HT1080 (cell line): ENCODE results near the gene BTBD2. TPM values are rescaled to one million over a fixed set of nuclear protein-coding genes. Genes with fewer than 3 reads are reported as not detected.
A peak's percentile ranks its signal among the peaks of the same experiment; 100 is the strongest.
"Not testable (repeated sequence)": the region's sequence is repeated elsewhere in the genome, so short reads cannot be mapped to it uniquely, and the experiment has no call there.

Experiments used
- DNase-seq: peaks from one replicate; pipeline ENCODE4 v3.0.0-alpha.2; 2015; ENCODE audit warnings: low read depth
- total RNA-seq: library from RNA; depleted of rRNA; stranded (reverse); fragments of >200 nt; shearing (Covaris generic); gene quantifications from 2 replicates; pipeline ENCODE4 v1.2.3, GENCODE V29; 2014

Gene BTBD2
- total RNA-seq, 1 experiment from 2014 or later, result 66.6 TPM

- DNase-seq, result no peak
These were observed 25.3 kb upstream of the BTBD2 start for GRCh38 chr19:2040647-2041432.

GRCh38 chr19:2039959-2040646 is 24.6 kb upstream of the BTBD2 start:
- DNase-seq, result no peak

- DNase-seq, result no peak
These were observed 23.8 kb upstream of the BTBD2 start for GRCh38 chr19:2039089-2039958.

- DNase-seq, result no peak
These were observed 23.0 kb upstream of the BTBD2 start for GRCh38 chr19:2038284-2039088.

GRCh38 chr19:2037651-2038255 is 22.2 kb upstream of the BTBD2 start:
- DNase-seq, result no peak

GRCh38 chr19:2036424-2036823 is 20.9 kb upstream of the BTBD2 start:
- DNase-seq, result no peak

DNA sequence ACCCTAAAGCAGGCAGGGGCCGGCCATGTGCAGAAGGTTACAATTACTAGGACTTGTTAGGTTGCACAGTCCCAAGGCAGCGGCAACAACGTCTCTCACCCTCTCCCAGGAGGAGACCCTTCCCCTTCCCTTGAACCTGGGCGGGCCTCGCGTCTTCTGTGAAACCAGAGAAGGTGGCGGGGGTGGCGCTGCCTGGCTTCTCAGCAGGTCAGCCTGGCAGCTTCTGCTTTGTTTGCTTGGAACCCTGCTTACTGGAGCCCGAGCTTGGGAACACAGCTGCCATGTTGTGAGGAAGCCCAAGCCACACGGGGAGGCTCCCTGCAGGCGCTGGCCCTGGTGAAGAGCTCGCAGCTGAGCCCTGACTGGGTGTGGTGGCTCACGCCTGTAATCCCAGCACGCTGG is 20.1 kb upstream of the BTBD2 start:
- no peak for DNase-seq

DNA sequence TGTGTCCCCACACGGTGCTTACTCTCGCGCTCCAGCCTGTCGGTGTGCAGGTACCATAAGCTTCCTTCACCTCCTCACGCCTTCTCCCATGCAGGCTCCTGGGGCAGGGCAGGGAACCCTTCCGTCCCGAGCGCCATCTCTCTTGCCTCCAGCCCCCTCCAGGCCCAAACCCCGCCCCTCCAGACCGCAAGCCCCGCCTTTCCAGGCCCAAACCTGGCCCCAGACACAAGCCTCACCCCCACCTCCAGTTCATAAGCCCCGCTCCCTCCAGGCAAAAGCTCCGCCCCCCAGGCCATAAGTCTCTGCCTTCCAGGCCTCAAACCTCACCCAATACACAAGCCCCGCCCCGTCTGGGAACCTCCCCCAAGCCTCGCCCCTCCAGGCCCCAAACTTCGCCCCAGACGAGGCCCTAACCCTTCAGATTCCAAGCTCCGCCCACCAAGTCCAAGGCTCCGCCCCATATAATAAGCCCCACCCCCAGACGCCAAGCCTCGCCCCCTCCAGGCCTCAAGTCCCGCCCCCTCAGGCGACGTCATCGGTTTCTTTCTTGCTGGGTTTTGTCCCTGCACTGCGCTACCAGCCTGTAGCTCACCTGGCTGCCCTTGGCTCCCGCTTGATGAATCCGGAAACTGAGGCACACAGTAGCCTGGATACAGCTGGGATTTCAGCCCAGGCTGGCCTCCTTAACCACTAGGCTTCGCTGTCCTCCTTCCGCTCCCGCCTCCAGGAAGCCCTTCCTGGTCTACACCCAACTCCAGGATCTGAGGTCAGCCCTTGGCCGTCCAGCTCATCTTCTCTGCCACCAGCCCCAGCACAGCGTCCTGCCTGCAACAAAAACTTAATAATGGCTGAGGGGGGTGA is 19.4 kb upstream of the BTBD2 start:
- DNase-seq, result no peak

DNA sequence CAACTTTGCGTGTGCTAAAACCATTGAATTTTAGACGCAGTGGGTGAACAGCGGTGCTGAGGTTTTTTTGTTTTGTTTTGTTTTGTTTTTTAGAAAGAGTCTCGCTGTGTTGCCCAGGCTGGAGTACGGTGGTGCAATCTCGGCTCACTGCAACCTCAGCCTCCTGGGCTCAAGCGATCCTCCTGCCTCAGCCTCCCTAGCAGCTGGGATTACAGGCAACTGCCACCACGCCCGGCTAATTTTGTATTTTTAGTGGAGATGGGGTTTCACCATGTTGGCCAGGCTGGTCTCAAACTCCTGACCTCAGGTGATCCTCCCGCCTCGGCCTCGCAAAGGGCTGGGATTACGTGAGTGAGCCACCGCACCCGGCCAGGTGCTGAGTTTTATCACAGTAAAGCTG is 18.7 kb upstream of the BTBD2 start:
- not testable (repeated sequence) for DNase-seq

DNA sequence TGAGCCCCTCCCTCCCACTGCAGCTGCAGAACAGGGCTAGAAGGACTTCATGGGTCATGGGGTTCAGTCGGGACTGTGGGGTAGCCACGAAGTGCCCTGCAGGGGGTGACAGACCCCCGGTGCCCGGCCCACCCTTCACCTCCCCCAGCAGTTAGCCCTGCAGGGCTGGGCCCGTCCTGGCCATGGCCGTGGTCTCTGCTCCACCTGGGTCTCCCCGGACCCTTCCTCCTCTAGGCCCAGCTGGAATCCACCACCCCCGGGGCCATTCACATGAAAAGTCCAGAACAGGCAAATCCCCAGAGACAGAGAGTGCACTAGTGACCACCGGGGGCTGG is 18.3 kb upstream of the BTBD2 start:
- DNase-seq, result no peak

- DNase-seq, result no peak
These were observed 17.8 kb upstream of the BTBD2 start for GRCh38 chr19:2033115-2033824.

- peak; percentile 91 for DNase-seq
These were observed 16.9 kb upstream of the BTBD2 start for GRCh38 chr19:2032296-2032941.

DNA sequence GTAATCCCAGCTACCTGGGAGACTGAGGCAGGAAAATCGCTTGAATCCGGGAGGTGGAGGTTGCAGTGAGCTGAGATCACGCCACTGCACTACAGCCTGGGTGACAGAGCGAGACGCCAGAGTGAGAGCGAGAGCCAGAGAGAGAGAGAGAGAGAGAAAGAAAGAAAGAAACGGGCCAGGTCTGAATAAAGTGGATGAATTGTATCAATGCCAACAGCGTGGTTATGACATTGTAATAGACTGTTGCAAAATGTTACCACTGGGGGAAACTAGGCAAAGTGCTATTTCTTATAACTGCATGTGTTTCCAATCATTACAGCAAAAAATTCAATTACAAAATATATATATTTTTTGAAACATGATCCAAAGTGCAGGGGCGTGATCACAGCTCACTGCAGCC is 11.8 kb upstream of the BTBD2 start:
- DNase-seq, result no peak

GRCh38 chr19:2026770-2027169 is 11.3 kb upstream of the BTBD2 start:
- DNase-seq, result no peak

GRCh38 chr19:2022289-2022688 is 6.8 kb upstream of the BTBD2 start:
- no peak for DNase-seq

- no peak for DNase-seq
These were observed 6.1 kb upstream of the BTBD2 start for GRCh38 chr19:2021453-2022140.

GRCh38 chr19:2018752-2019151 is 3.2 kb upstream of the BTBD2 start:
- DNase-seq, result no peak
